Caco-2 (cell line): ENCODE results near the gene MAML2. TPM values are rescaled to one million over a fixed set of nuclear protein-coding genes. Genes with fewer than 3 reads are reported as not detected.
"Not testable (repeated sequence)": the region's sequence is repeated elsewhere in the genome, so short reads cannot be mapped to it uniquely, and the experiment has no call there.

Experiments used
- BruUV-seq: library from RNA; stranded (reverse); fragments of 400-500 nt; replicated peaks from 2 replicates; lab custom pipeline; 2021; lab: Mats Ljungman, UMichigan
- CTCF ChIA-PET: fragments of 300-600 bp; sonication (Branson Sonifier 250); formaldehyde crosslinking; loops from one replicate; lab custom pipeline; 2022; ENCODE audit warnings: antibody characterized with exemption; lab: Charles Lee
- POLR2A ChIA-PET: fragments of 300-600 bp; sonication (Branson Sonifier 250); formaldehyde crosslinking; loops from one replicate; lab custom pipeline; 2022; ENCODE audit warnings: antibody characterized with exemption; lab: Charles Lee
- DNase-seq, 2 experiments: peaks; one replicate each; pipeline versions ENCODE4 v3.0.0 to v3.0.0-alpha.2; 2020 to 2022
- H3K27me3 ChIP-seq: replicated peaks from 2 replicates; pipeline ENCODE4 v1.6.0; 2011; ENCODE audit warnings: low read length; ENCODE audit not compliant: control insufficient read depth, insufficient read depth
- H3K36me3 ChIP-seq: 2 replicates; pipeline ENCODE4 v1.5.1; 2011; ENCODE audit warnings: low read length; ENCODE audit not compliant: control insufficient read depth, insufficient read depth
- H3K4me1 ChIP-seq: fragments of 250-450 bp; sonication (Bioruptor Pico); 2 replicates; pipeline ENCODE4 v1.5.1; 2020; ENCODE audit warnings: mild to moderate bottlenecking
- H3K4me3 ChIP-seq: 2 replicates; pipeline ENCODE4 v1.5.1; 2011; ENCODE audit warnings: low read depth, mild to moderate bottlenecking, control low read depth, low read length
- H3K9me3 ChIP-seq: fragments of 250-450 bp; sonication (Bioruptor Pico); 2 replicates; pipeline ENCODE4 v1.5.1; 2020; ENCODE audit warnings: mild to moderate bottlenecking, moderate library complexity
- H3K27ac Mint-ChIP-seq: one replicate; pipeline ENCODE4 v1.8.0; 2022; ENCODE audit warnings: mixed read lengths; ENCODE audit not compliant: unreplicated experiment
- H3K27me3 Mint-ChIP-seq: one replicate; pipeline ENCODE4 v1.8.0; 2022; ENCODE audit warnings: mixed read lengths; ENCODE audit not compliant: insufficient read depth, unreplicated experiment
- H3K36me3 Mint-ChIP-seq: one replicate; pipeline ENCODE4 v1.8.0; 2022; ENCODE audit warnings: mild to moderate bottlenecking, mixed read lengths; ENCODE audit not compliant: insufficient read depth, unreplicated experiment
- H3K4me1 Mint-ChIP-seq: one replicate; pipeline ENCODE4 v1.8.0; 2022; ENCODE audit warnings: low read depth, mixed read lengths; ENCODE audit not compliant: unreplicated experiment
- H3K4me3 Mint-ChIP-seq: one replicate; pipeline ENCODE4 v1.8.0; 2022; ENCODE audit warnings: mild to moderate bottlenecking, moderate library complexity, mixed read lengths; ENCODE audit not compliant: unreplicated experiment
- H3K9me3 Mint-ChIP-seq: one replicate; pipeline ENCODE4 v1.8.0; 2022; ENCODE audit warnings: mixed read lengths; ENCODE audit not compliant: unreplicated experiment
- intact Hi-C: fragments of 100-400 bp; cut with micrococcal nuclease; formaldehyde crosslinking; loops from one replicate; pipeline ENCODE4 v1.10.0; 2022; ENCODE audit not compliant: unreplicated experiment
- total RNA-seq: library from RNA; stranded (reverse); gene quantifications from 2 replicates; pipeline ENCODE4 v1.2.3, GENCODE V29; 2022
- TF ChIP-seq, protein P1 (sequence below), 2 experiments: fragments of 200-600 bp in 1 of 2; IDR thresholded peaks; 1 replicate in 1 of 2; 2 replicates in 1 of 2; pipeline versions ENCODE4 v1.5.1 to v1.8.0; 2011 to 2022; ENCODE audit warnings: antibody characterized with exemption in 1 of 2, control low read depth in 1 of 2, inconsistent platforms in 1 of 2, low read depth in 1 of 2, low read length in 1 of 2, mild to moderate bottlenecking in 1 of 2, moderate library complexity in 1 of 2; ENCODE audit not compliant: insufficient read depth in 1 of 2, severe bottlenecking in 1 of 2, unreplicated experiment in 1 of 2

The MAML2 gene
- total RNA-seq, 1 experiment from 2014 or later, result 11.5 TPM

DNA sequence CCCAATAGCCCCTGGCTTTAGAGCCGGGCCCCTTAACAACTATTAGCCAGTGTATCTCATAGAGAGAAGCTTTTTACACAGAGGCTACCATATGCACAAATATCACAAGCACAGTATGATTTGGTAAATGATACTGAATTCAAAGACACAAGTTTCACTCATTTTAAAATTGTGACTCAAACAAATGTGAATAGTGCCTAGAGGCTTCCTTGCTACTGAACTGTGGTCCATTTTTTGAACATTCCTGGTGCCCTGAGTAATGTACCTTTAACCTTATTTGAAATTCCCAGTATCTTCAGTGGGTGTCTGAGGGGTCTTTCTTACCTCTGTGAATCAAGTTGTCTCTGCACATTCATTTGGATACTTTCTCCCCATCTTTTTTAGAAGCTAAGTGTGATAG, 156.2 kb downstream of the MAML2 start:
- intact Hi-C loops, result no loop called here
- peaks cover 10% of the 10 kb centered on the region for H3K4me1 Mint-ChIP-seq
- no peak overlapping the region for H3K27ac Mint-ChIP-seq
- BruUV-seq, result no TSS peak
- no peaks in the 10 kb centered on the region for H3K9me3 Mint-ChIP-seq
- Histone ChIP-seq H3K9me3 (no peaks in the 10 kb centered on the region), H3K36me3 (no peaks in the 10 kb centered on the region), H3K4me1 (peaks cover 10% of the 10 kb centered on the region), H3K4me3 (no peak overlapping the region), H3K27me3 (no peaks in the 10 kb centered on the region)
- H3K36me3 Mint-ChIP-seq, result no peaks in the 10 kb centered on the region
- ChIA-PET CTCF (interaction anchor here (0.7 kb wide), 2 partner anchors 57 to 156 kb away, joined by 4 read pairs; no protein-coding TSS in a partner anchor), POLR2A (no interaction called here)
- H3K4me3 Mint-ChIP-seq, result no peak overlapping the region
- no peak for DNase-seq
- no peaks in the 10 kb centered on the region for H3K27me3 Mint-ChIP-seq
- TF ChIP-seq, protein P1, sequence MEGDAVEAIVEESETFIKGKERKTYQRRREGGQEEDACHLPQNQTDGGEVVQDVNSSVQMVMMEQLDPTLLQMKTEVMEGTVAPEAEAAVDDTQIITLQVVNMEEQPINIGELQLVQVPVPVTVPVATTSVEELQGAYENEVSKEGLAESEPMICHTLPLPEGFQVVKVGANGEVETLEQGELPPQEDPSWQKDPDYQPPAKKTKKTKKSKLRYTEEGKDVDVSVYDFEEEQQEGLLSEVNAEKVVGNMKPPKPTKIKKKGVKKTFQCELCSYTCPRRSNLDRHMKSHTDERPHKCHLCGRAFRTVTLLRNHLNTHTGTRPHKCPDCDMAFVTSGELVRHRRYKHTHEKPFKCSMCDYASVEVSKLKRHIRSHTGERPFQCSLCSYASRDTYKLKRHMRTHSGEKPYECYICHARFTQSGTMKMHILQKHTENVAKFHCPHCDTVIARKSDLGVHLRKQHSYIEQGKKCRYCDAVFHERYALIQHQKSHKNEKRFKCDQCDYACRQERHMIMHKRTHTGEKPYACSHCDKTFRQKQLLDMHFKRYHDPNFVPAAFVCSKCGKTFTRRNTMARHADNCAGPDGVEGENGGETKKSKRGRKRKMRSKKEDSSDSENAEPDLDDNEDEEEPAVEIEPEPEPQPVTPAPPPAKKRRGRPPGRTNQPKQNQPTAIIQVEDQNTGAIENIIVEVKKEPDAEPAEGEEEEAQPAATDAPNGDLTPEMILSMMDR (IDR thresholded peaks at IDR 0.05; ENCODE audit: insufficient read depth in 1 of 2, low read depth in 1 of 2, low read length in 1 of 2, severe bottlenecking in 1 of 2, unreplicated experiment in 1 of 2), result no peak

DNA sequence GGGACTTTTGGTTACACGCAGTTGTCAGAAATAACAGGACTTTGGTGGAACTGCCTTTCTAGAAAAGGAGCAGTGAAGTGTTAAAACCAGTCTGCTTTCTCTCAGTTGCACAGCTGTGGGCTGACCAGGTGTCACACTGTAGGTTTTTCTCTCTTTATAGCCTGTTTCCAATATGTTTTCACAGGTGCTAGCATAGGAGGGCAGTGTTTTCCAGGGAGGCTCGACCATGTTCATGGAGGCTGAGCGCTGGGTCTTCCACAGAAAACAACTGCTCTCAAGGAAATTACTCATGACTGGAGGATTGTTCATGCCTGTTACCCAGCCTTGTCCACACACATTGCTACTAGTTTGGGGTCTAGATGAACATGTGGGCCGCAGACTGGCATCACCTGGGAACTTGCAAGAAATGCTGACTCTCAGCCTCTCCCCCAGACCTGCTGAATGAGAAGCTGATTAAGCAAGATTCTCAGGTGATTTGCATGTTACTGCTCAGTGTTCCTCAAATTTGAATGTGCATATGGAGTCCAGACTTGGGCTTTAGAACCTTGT, 157.7 kb downstream of the MAML2 start:
- H3K9me3 Mint-ChIP-seq, result no peaks in the 10 kb centered on the region
- no peak overlapping the region for H3K27ac Mint-ChIP-seq
- ChIA-PET CTCF (no interaction called here), POLR2A (no interaction called here)
- H3K4me3 ChIP-seq, result no peak overlapping the region
- H3K36me3 ChIP-seq, result no peaks in the 10 kb centered on the region
- intact Hi-C loops, result no loop called here
- H3K4me1 ChIP-seq, result peaks cover 10% of the 10 kb centered on the region
- H3K4me3 Mint-ChIP-seq, result no peak overlapping the region
- H3K9me3 ChIP-seq, result no peaks in the 10 kb centered on the region
- H3K36me3 Mint-ChIP-seq, result no peaks in the 10 kb centered on the region
- H3K27me3 ChIP-seq, result no peaks in the 10 kb centered on the region
- no peaks in the 10 kb centered on the region for H3K27me3 Mint-ChIP-seq
- peaks cover 10% of the 10 kb centered on the region for H3K4me1 Mint-ChIP-seq
- no peak for DNase-seq
- TF ChIP-seq, protein P1 (IDR thresholded peaks at IDR 0.05; ENCODE audit: insufficient read depth in 1 of 2, low read depth in 1 of 2, low read length in 1 of 2, severe bottlenecking in 1 of 2, unreplicated experiment in 1 of 2), result no peak
- BruUV-seq, result no TSS peak

DNA sequence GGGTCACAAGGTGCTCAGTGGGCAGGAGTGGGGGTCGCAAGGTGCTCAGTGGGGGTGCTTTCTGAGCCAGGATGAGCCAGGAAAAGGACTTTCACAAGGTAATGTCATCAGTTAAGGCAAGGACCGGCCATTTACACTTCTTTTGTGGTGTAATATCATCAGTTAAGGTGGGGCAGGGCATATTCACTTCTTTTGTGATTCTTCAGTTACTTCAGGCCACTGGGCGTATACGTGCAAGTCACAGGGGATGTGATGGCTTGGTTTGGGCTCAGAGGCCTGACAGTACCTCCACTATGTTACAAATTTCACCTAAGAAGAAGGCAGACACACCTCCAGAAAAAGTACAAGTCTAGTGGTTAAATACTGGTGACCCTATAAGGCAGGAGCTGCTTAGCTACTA, 162.1 kb downstream of the MAML2 start:
- H3K36me3 ChIP-seq, H3K27ac Mint-ChIP-seq, H3K4me1 ChIP-seq, H3K4me3 ChIP-seq, H3K27me3 ChIP-seq, H3K27me3 Mint-ChIP-seq, H3K4me1 Mint-ChIP-seq, BruUV-seq, H3K36me3 Mint-ChIP-seq, CTCF ChIA-PET, H3K9me3 Mint-ChIP-seq, POLR2A ChIA-PET, intact Hi-C loops, H3K4me3 Mint-ChIP-seq, H3K9me3 ChIP-seq, DNase-seq: not testable (repeated sequence)
